Smooth muscle cell (in vitro differentiated cells): ENCODE results near the gene MC1R. TPM values are rescaled to one million over a fixed set of nuclear protein-coding genes. Genes with fewer than 3 reads are reported as not detected.

ENCODE experiments used
- DNase-seq: peaks from one replicate; lab custom pipeline; 2025; ENCODE audit not compliant: unreplicated experiment; lab: John Stamatoyannopoulos, UW
- H2AFZ ChIP-seq: fragments of 200-600 bp; sonication (generic); 2 replicates; pipeline ENCODE4 v1.6.0; 2016; ENCODE audit warnings: antibody characterized with exemption, low read depth, mild to moderate bottlenecking
- H3F3A ChIP-seq: fragments of 200-600 bp; sonication (generic); 2 replicates; pipeline ENCODE4 v1.6.0; 2017; ENCODE audit warnings: antibody characterized with exemption, low read depth
- H3K27ac ChIP-seq: fragments of 200-600 bp; sonication (generic); 2 replicates; pipeline ENCODE4 v1.5.1; 2016; ENCODE audit warnings: low read depth, mild to moderate bottlenecking
- H3K27me3 ChIP-seq: fragments of 200-600 bp; sonication (generic); 2 replicates; pipeline ENCODE4 v1.6.1; 2016; ENCODE audit warnings: low read depth, mild to moderate bottlenecking
- H3K36me3 ChIP-seq: fragments of 200-600 bp; sonication (generic); 2 replicates; pipeline ENCODE4 v1.5.1; 2016; ENCODE audit warnings: low read depth
- H3K4me1 ChIP-seq: fragments of 200-600 bp; sonication (generic); 2 replicates; pipeline ENCODE4 v1.5.1; 2016; ENCODE audit warnings: low read depth
- H3K4me2 ChIP-seq: fragments of 200-600 bp; sonication (generic); 2 replicates; pipeline ENCODE4 v1.6.0; 2016; ENCODE audit warnings: mild to moderate bottlenecking
- H3K4me3 ChIP-seq: fragments of 200-600 bp; sonication (generic); 2 replicates; pipeline ENCODE4 v1.5.1; 2016; ENCODE audit warnings: mild to moderate bottlenecking
- H3K79me2 ChIP-seq: fragments of 200-600 bp; sonication (generic); 2 replicates; pipeline ENCODE4 v1.6.0; 2016; ENCODE audit warnings: low read depth, mild to moderate bottlenecking
- H3K9ac ChIP-seq: fragments of 200-600 bp; sonication (generic); 2 replicates; pipeline ENCODE4 v1.6.0; 2016; ENCODE audit warnings: low read depth
- H3K9me3 ChIP-seq: fragments of 200-600 bp; sonication (generic); replicated peaks from 2 replicates; pipeline ENCODE4 v1.5.1; 2016; ENCODE audit warnings: low read depth
- H4K20me1 ChIP-seq: fragments of 200-600 bp; sonication (generic); 2 replicates; pipeline ENCODE4 v1.6.0; 2016; ENCODE audit warnings: low read depth
- CTCF ChIP-seq: fragments of 200-600 bp; sonication (generic); IDR thresholded peaks from 2 replicates; pipeline ENCODE4 v1.5.1; 2017; ENCODE audit warnings: borderline replicate concordance, mild to moderate bottlenecking, antibody characterized with exemption; ENCODE audit not compliant: insufficient read depth, poor library complexity, severe bottlenecking
- WGBS: methylation state at CpG from one replicate; pipeline ENCODE4 v1.1.7; 2016; ENCODE audit warnings: low lambda C conversion rate; 5-methylcytosine and 5-hydroxymethylcytosine counted together
- polyA plus RNA-seq: library from polyadenylated mRNA; unstranded; fragments of >200 nt; fragmentation: Nextera tagmentation; extraction: Ambion mirVana; gene quantifications from 2 replicates; pipeline ENCODE4 v1.2.1, GENCODE V29; 2016
- total RNA-seq: library from RNA; depleted of rRNA; stranded (reverse); fragments of >200 nt; gene quantifications from 2 replicates; pipeline ENCODE4 v1.2.3, GENCODE V29; 2014

Gene MC1R
- total and polyA plus RNA-seq, 2 experiments from 2014 or later, result 14.5 to 16.8 TPM

GRCh38 chr16:89910717-89911354 lies 7.8 kb upstream of the MC1R start:
- H2AFZ ChIP-seq, result no peak overlapping the region
- H3K4me2 ChIP-seq, result no peak overlapping the region
- TF ChIP-seq CTCF, result no peak
- no peaks in the 10 kb centered on the region for H3K4me1 ChIP-seq
- no peaks in the 10 kb centered on the region for H3K9me3 ChIP-seq
- no peak overlapping the region for H3K27ac ChIP-seq
- no peaks in the 10 kb centered on the region for H3K79me2 ChIP-seq
- DNase-seq, result no peak
- H3K36me3 ChIP-seq, result no peaks in the 10 kb centered on the region
- H3K27me3 ChIP-seq, result no peaks in the 10 kb centered on the region
- no peak overlapping the region for H3K9ac ChIP-seq
- H3K4me3 ChIP-seq, result no peak overlapping the region
- no peaks in the 10 kb centered on the region for H3F3A ChIP-seq
- H4K20me1 ChIP-seq, result peaks cover 5% of the 10 kb centered on the region
- WGBS, result 96% methylated on average over 24 of the region's 27 CpGs

- Histone ChIP-seq H3K9ac (no peak overlapping the region), H3K79me2 (no peaks in the 10 kb centered on the region), H3K4me3 (no peak overlapping the region), H3K9me3 (no peaks in the 10 kb centered on the region), H2AFZ (no peak overlapping the region), H3K4me1 (no peaks in the 10 kb centered on the region), H3K4me2 (no peak overlapping the region), H4K20me1 (peaks cover 5% of the 10 kb centered on the region), H3K36me3 (no peaks in the 10 kb centered on the region), H3F3A (no peaks in the 10 kb centered on the region), H3K27ac (no peak overlapping the region), H3K27me3 (no peaks in the 10 kb centered on the region)
- WGBS, result 98% methylated on average over 14 of the region's 14 CpGs
- no peak for TF ChIP-seq CTCF
- no peak for DNase-seq
Observed at GRCh38 chr16:89911375-89911774, 7.3 kb upstream of the MC1R start.

- H3K4me3 ChIP-seq, result no peak overlapping the region
- no peak overlapping the region for H3K9ac ChIP-seq
- no peaks in the 10 kb centered on the region for H3K9me3 ChIP-seq
- WGBS, result 98% methylated on average over 13 of the region's 13 CpGs
- no peak overlapping the region for H2AFZ ChIP-seq
- H3F3A ChIP-seq, result no peaks in the 10 kb centered on the region
- H3K27ac ChIP-seq, result no peak overlapping the region
- no peaks in the 10 kb centered on the region for H3K27me3 ChIP-seq
- H3K4me1 ChIP-seq, result no peaks in the 10 kb centered on the region
- no peak for TF ChIP-seq CTCF
- H3K79me2 ChIP-seq, result no peaks in the 10 kb centered on the region
- no peak overlapping the region for H3K4me2 ChIP-seq
- peaks cover 5% of the 10 kb centered on the region for H4K20me1 ChIP-seq
- no peak for DNase-seq
- no peaks in the 10 kb centered on the region for H3K36me3 ChIP-seq
Observed at GRCh38 chr16:89912143-89912542, 6.5 kb upstream of the MC1R start.

GRCh38 chr16:89912627-89913026 lies 6.0 kb upstream of the MC1R start:
- 90% methylated on average over 14 of the region's 14 CpGs for WGBS
- peaks cover 5% of the 10 kb centered on the region for H4K20me1 ChIP-seq
- H2AFZ ChIP-seq, result no peak overlapping the region

More at GRCh38 chr16:89912627-89913026, 6.0 kb upstream of the MC1R start:
- Histone ChIP-seq H3K79me2 (no peaks in the 10 kb centered on the region), H3K27ac (no peak overlapping the region), H3K9ac (no peak overlapping the region), H3K4me3 (no peak overlapping the region), H3K4me2 (no peak overlapping the region), H3F3A (peaks cover 2% of the 10 kb centered on the region), H3K36me3 (no peaks in the 10 kb centered on the region), H3K4me1 (peaks cover 4% of the 10 kb centered on the region), H3K27me3 (no peaks in the 10 kb centered on the region), H3K9me3 (no peaks in the 10 kb centered on the region)
- DNase-seq, result no peak
- no peak for TF ChIP-seq CTCF
